Thyroid gland (tissue), 4 donors: Measurements from ENCODE around the gene SLC7A6OS. TPM values are rescaled to one million over a fixed set of nuclear protein-coding genes. Genes with fewer than 3 reads are reported as not detected.

Source experiments
- DNase-seq, 2 donors: peaks; one replicate each; pipeline ENCODE4 v3.0.0-alpha.2; 2019
- H3K27ac ChIP-seq, 3 donors: fragments of 200-600 bp; sonication (generic); 1 replicate in 2 of 3; 2 replicates in 1 of 3; pipeline ENCODE4 v1.5.1; 2016 to 2019; ENCODE audit warnings: mild to moderate bottlenecking in 1 of 3, moderate library complexity in 1 of 3
- H3K27me3 ChIP-seq: fragments of 200-600 bp; sonication (generic); one replicate; pipeline ENCODE4 v1.5.1; 2019
- H3K36me3 ChIP-seq, 2 donors: fragments of 200-600 bp; sonication (generic); one replicate each; pipeline ENCODE4 v1.5.1; 2016 to 2019
- H3K4me1 ChIP-seq, 2 donors: fragments of 200-600 bp; sonication (generic); one replicate each; pipeline ENCODE4 v1.5.1; 2017 to 2019
- H3K4me3 ChIP-seq, 3 donors: fragments of 200-600 bp; sonication (generic); replicated peaks in 1 of 3; 1 replicate in 2 of 3; 2 replicates in 1 of 3; pipeline ENCODE4 v1.5.1; 2016; ENCODE audit warnings: mild to moderate bottlenecking in 1 of 3
- H3K9me3 ChIP-seq: fragments of 200-600 bp; sonication (generic); one replicate; pipeline ENCODE4 v1.5.1; 2017
- CTCF ChIP-seq, 6 experiments: fragments of 200-600 bp in 3 of 6; fragments of 450-650 bp in 3 of 6; sonication (generic) in 3 of 6; IDR thresholded peaks; one replicate each; pipeline ENCODE4 v1.5.1; 2016 to 2019; ENCODE audit warnings: antibody characterized with exemption in 6 of 6, mild to moderate bottlenecking in 2 of 6, inconsistent platforms in 1 of 6, moderate library complexity in 1 of 6
- POLR2A ChIP-seq, 2 donors: fragments of 450-650 bp; IDR thresholded peaks; one replicate each; pipeline ENCODE4 v1.6.1; 2017; ENCODE audit warnings: antibody characterized with exemption in 2 of 2, mild to moderate bottlenecking in 2 of 2, moderate library complexity in 1 of 2
- WGBS, 2 donors: methylation state at CpG; one replicate each; pipeline ENCODE4 v1.1.5; 2017; 5-methylcytosine and 5-hydroxymethylcytosine counted together
- intact Hi-C: fragments of 100-400 bp; cut with DNase I; formaldehyde crosslinking; loops from one replicate; pipeline ENCODE4 v1.15.1; 2023
- total RNA-seq, 4 donors: library from RNA; depleted of rRNA; stranded (reverse); fragments of >200 nt; gene quantifications; one replicate each; pipeline ENCODE4 v1.2.3, GENCODE V29; 2016

Gene SLC7A6OS
- total RNA-seq, 4 donors from 2014 or later: 13.4 to 25.8 (median 18.7) TPM

GRCh38 chr16:68272507-68273209, 38.1 kb downstream of the SLC7A6OS start:
- Histone ChIP-seq H3K4me3 (no peak overlapping the region), H3K4me1 (peaks cover 71 to 98% of the 10 kb centered on the region in 2 donors), H3K9me3 (no peaks in the 10 kb centered on the region), H3K27me3 (no peaks in the 10 kb centered on the region), H3K36me3 (peaks cover 9 to 17% of the 10 kb centered on the region in 2 donors), H3K27ac (peak overlapping the region; percentile 88 to 93 (median 91))
- intact Hi-C loops: no loop called here
- TF ChIP-seq CTCF (IDR thresholded peaks at IDR 0.05) (no peak), POLR2A (IDR thresholded peaks at IDR 0.05) (peak in 1 of 2 donors; percentile 60)
- peak; percentile 90 to 96 for DNase-seq
- WGBS, 2 donors: 66 to 77% methylated on average over 4 of the region's 4 CpGs

GRCh38 chr16:68270353-68270752, 40.4 kb downstream of the SLC7A6OS start:
- Histone ChIP-seq H3K36me3 (peaks cover 9 to 17% of the 10 kb centered on the region in 2 donors), H3K4me1 (peaks cover 63 to 97% of the 10 kb centered on the region in 2 donors), H3K9me3 (no peaks in the 10 kb centered on the region), H3K4me3 (no peak overlapping the region), H3K27ac (peak overlapping the region; percentile 88 to 93 (median 91)), H3K27me3 (no peaks in the 10 kb centered on the region)
- intact Hi-C loops: no loop called here
- no peak for DNase-seq
- TF ChIP-seq POLR2A (IDR thresholded peaks at IDR 0.05) (no peak), CTCF (IDR thresholded peaks at IDR 0.05) (no peak)
- WGBS, 2 donors: 0% methylated on average over 1 of the region's 1 CpG

- Histone ChIP-seq H3K4me1 (peaks cover 60 to 92% of the 10 kb centered on the region in 2 donors), H3K27me3 (no peaks in the 10 kb centered on the region), H3K36me3 (peaks cover 6 to 11% of the 10 kb centered on the region in 2 donors), H3K4me3 (no peak overlapping the region), H3K9me3 (no peaks in the 10 kb centered on the region), H3K27ac (peak overlapping the region in 2 of 3 donors; percentile 91 to 93)
- no peak for TF ChIP-seq POLR2A (IDR thresholded peaks at IDR 0.05)
- no peak for TF ChIP-seq CTCF (IDR thresholded peaks at IDR 0.05)
- DNase-seq: no peak
- intact Hi-C loops: no loop called here
- WGBS, 2 donors: 83 to 90% methylated on average over 4 of the region's 4 CpGs
Measured at GRCh38 chr16:68269793-68270192, 41.0 kb downstream of the SLC7A6OS start.

- no peaks in the 10 kb centered on the region for H3K9me3 ChIP-seq
- peaks cover 53 to 79% of the 10 kb centered on the region in 2 donors for H3K4me1 ChIP-seq
- H3K4me3 ChIP-seq: no peak overlapping the region
- intact Hi-C loops: no loop called here
- H3K27ac ChIP-seq: peak overlapping the region; percentile 40 to 99 (median 47)
- DNase-seq: peak; percentile 69 to 70
- no peak for TF ChIP-seq CTCF (IDR thresholded peaks at IDR 0.05)
- TF ChIP-seq POLR2A (IDR thresholded peaks at IDR 0.05): no peak
- 41 to 54% methylated on average over 6 of the region's 6 CpGs for WGBS, 2 donors
- H3K36me3 ChIP-seq: no peaks in the 10 kb centered on the region
- H3K27me3 ChIP-seq: no peaks in the 10 kb centered on the region
Measured at GRCh38 chr16:68267612-68268405, 42.9 kb downstream of the SLC7A6OS start.
